Dermis blood vessel endothelial cell (primary cell): ENCODE measurements around the gene OTOG. TPM values are rescaled to one million over a fixed set of nuclear protein-coding genes. Genes with fewer than 3 reads are reported as not detected.

ENCODE experiments used
- DNase-seq: peaks from one replicate; pipeline ENCODE4 v3.0.0; 2010
- total RNA-seq: library from RNA; depleted of rRNA; stranded (reverse); fragments of >200 nt; gene quantifications from 2 replicates; pipeline ENCODE4 v1.2.3, GENCODE V29; 2014

Gene OTOG
- total RNA-seq, result not detected in 2 replicates

DNA sequence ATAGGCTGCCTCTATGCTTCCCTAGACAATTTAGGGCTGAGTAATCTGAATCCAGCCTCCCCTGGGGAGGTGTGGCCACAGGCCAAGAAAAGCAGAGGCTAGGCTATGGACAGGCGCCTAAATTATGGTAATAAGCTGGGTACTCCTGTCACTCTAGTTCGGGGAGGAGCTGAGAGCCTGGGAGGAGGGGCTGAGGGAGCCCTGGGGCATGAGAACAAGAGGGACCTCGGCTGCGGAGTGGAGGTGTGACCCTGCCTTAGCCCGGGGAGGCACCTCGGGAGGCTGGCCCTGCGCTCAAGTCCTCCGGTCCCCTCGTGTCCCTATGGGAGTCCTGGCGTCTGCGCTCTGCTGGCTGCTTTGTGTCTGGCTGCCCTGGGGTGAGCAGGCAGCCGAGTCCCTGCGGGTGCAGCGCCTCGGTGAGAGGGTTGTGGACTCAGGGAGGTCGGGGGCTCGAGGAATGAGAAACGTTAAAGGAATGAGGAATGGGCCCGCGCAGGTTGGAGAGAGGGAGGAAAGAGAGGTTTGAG, at the start of gene OTOG:
TSS of gene OTOG (plus strand) at position 209 of the 527 bp plus-strand sequence. CDS start at position 323, 114 bp downstream.
- DNase-seq, result no peak

GRCh38 chr11:17498058-17498457, 49.0 kb upstream of the OTOG start:
- DNase-seq, result no peak

DNA sequence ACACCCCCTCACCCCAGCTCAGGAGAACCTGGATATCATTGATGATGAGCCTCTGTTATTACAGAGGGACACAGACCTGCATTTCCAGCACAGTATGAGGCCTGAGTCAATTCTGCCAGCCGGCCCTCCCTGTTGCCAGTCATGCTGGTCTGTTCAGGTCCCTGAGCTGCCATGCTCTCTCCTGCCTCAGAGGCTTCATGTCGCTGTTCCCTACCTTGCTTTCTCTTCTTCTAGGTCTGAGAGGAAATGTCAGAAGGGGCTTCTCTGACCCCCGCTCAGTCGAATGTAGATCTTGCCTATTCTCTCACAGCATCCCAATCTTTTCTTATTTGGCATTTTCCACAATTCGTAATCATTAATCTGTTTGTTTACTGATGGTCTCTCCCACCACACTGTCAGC, 48.6 kb upstream of the OTOG start:
- peak; percentile 22 for DNase-seq

DNA sequence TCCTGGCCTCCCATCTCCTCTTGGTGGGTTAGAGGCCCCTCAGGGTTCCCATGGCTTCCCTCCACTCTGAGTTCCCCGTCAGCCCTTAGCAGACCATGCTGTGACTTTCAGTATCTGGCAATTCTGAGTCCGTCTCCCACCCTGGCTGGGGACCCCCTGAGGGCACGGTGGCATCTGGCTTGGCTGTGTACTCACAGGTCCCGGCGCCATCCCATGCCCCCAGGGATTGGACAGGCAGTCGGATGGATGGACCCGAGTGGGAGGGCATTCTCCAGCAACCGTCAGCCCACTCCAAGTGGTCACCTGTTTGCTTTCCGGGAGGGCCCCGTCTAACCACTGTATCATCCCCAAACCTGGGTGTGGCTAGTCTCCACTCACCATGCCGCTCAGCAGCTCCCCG, 46.4 kb upstream of the OTOG start:
- DNase-seq, result no peak

GRCh38 chr11:17502630-17503029, 44.4 kb upstream of the OTOG start:
- no peak for DNase-seq

DNA sequence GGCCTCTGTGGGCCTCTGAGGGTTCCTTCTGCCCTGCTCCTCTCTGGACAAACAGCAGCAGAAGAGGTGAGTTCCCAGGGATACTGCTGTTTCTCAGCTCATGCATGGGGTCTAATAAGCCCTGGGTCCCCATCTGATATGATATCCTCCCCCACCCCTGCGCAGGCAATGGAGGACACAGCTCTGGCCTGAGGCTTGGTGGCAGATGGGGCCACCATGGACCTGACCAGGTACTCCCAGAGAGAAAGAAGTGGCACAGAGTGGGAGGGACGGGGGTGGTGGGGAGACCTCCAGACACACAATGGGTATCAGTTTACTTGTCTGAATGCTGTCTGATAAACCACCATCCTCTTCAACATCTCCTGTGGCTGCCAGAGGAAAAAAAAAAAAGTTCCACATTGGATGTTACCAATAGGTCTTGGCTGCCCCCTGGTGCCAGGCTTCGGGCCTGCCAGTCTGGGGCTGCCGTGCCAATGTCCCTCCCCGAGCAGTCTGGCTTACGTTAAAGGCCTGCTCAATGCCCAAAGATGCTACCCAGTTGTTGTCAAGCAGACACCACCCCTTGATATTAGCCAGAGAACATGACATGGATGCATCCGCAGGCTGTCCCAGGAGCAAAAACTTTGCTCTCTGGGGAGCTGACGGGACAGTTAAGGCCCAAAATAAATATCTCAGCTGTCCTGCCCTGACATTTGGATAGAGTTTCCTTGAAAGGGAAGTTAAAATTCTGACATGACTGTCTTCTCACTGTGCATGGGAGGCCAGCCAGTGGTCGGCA, 42.5 kb upstream of the OTOG start:
- peak; percentile 80 for DNase-seq

GRCh38 chr11:17505146-17505545, 41.9 kb upstream of the OTOG start:
- no peak for DNase-seq

- DNase-seq, result no peak
Measured at GRCh38 chr11:17506314-17506713, 40.7 kb upstream of the OTOG start.

DNA sequence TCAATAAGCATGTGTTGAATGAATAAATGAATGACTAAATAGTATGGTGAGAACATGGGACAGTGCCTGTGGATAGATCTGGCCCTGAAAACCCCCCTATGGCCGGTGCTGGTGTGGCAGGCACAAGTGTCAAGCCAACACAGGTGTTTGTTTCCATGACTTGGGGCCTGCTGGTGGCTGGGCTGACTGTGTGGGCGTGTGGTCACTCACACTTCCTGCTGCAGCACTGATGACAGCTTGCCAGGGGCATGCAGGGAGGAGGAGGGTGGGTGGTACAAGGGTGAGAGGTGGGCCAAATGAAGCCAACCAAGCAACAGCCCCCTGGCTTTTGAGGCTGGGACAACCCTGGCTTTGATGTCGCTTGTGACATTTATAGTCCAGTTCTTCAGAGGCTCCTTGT, 40.1 kb upstream of the OTOG start:
- DNase-seq, result no peak

GRCh38 chr11:17507773-17508172, 39.3 kb upstream of the OTOG start:
- no peak for DNase-seq

GRCh38 chr11:17508306-17508705, 38.8 kb upstream of the OTOG start:
- no peak for DNase-seq

DNA sequence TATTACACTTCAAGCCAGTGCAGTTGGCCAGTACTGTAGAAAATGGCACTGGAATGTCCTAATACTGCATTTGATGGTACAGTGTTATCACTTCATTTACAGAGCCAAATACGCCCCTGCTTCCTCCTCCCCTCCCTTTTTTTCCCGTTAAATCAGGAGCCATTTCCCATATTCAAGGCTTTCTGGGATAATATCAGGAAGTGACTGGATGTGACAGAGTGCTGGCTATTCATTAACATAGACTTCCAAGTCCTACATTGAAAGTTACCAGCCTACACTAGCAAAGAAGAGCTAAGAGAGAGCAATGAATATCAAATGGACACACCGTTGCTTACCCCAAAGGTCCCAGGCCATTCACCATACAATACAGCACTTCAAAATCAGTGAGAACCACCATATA, 38.3 kb upstream of the OTOG start:
- DNase-seq, result peak; percentile 8

DNA sequence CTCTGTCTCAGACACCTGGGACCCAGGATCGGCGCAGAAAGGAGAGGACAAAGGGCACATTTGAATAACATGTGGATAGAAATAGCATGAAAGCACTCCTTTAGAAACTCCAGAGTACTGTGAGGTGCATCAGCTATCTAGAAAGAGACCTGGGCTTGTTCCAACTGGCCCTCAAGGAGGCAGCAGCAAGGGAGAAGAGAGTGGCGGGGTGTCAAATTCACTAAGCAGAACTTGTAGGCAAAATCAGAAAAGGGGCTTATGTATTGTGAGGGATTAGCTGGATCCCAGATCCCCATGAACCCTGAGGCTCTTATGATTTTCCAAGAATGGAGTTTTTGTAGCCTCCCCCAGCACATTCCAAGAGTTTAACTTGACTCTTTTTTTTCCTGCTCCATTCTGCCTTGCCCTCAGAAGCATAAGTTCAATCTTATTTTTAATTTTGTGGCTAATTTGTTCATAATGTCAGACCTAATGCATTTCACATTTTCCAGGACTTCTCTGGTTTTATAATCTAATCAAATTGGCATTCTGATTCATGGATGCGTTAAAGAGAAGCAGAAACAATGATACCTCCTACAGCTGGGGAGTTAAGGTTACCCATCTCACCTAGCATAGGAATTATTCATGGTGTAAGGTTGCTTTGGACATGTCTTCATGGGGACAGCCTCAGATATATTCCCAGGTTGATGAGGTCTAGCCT, 36.4 kb upstream of the OTOG start:
- DNase-seq, result no peak

GRCh38 chr11:17511571-17511970, 35.5 kb upstream of the OTOG start:
- DNase-seq, result no peak

- DNase-seq, result no peak
Measured at GRCh38 chr11:17512101-17512500, 35.0 kb upstream of the OTOG start.

GRCh38 chr11:17513853-17514252, 33.2 kb upstream of the OTOG start:
- DNase-seq, result no peak

DNA sequence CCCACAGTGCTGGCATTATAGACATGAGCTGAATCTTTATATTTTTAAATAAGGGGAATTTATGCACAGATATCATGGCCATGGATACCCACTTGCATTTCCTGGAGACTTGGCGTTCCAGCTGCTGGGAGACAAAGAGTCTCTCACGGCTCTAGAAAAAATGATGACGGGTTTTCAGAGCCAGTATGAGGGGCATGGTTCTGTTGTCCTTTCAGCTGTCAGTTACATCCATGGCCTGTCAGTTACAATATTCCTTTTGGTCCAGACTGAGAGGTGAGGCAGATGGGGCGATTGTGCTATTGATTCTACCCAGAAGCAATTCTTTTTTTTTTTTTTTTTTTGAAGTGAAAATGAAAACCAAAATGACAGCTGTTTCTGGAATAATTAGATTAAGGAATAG, 32.6 kb upstream of the OTOG start:
- DNase-seq, result no peak

- DNase-seq, result no peak
Measured at GRCh38 chr11:17515443-17516176, 31.4 kb upstream of the OTOG start.

GRCh38 chr11:17516551-17517150, 30.4 kb upstream of the OTOG start:
- DNase-seq, result no peak

DNA sequence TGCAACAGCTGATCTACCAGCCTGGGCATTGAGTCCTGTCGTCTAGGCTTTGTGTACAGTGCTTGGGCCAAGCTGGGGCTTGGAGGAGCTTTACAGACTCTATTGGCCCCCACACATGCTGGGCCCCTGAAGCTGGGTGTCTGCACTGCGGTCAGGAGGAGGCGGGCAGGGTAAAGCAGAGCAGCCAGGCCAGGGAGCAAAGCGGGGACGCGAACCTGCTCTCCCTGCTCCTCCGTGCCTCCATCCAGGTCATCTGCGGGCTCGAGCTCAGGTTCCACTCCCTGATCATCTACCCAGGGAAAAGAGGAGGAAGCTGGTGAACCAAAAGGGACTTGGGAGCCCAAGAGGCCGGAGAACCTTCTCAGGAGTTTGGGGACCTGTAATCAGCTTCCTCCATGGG, 29.9 kb upstream of the OTOG start:
- no peak for DNase-seq

DNA sequence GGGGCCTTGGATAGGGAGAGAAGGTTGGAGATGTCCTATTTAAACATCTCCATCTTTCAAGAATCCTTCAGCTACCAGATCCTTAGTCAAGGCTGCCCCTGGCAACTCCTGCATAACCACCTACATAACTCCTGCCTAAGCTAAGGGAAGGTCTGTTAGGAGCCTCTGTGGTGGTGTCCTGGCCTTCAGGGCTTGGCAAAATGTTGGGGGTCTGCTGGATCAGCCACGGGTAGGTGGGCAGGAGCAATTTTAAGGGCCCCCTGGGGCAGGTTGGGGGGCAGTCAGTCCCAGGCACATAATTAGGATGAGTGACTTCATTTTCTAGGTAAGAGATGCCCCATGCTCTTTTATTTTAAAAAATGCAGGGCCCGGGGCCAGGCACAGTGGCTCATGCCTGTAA, 28.7 kb upstream of the OTOG start:
- no peak for DNase-seq

DNA sequence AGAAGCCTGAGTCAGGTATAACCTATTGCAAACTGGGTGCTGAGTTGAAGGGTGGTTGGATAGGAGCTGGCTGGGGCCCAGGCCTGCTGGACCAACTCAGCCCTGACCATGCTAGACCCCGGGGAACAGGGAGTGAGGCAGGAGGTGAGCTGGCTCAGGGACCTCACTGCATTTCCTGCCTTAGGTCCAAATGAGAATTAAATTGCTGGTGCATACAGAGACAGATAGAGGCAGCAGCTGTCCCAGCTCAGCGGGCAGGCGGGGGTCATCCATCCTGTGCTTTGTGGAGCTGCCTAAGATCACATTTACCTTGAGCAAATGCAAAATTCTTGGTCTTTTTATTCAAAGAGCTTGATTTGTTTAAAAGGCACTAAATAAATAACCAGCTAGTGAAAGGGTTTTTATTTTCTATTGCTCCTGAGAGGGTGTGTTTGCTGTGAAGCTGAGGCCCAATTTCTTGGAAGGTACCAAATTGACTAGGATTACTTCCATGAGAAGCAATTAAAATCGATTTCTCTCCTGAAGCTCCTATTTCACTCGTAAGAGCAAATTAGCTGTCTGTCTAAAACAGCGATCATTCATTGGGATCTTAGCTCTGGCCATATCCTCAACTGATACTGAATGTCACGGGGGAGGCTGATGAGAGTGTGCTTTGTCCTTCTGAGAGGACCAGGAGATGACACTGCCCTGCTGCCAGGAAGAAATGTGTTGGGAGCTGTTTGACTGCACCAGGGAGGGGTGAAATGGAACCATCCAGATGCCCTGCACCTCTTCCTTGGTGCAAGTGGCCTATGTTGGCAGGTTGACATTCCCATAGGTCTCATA, 27.8 kb upstream of the OTOG start:
- no peak for DNase-seq
